Endothelial cell (in vitro differentiated cells): ENCODE results near the gene PIP5K1B. TPM values are rescaled to one million over a fixed set of nuclear protein-coding genes. Genes with fewer than 3 reads are reported as not detected.
"Not testable (repeated sequence)": the region's sequence is repeated elsewhere in the genome, so short reads cannot be mapped to it uniquely, and the experiment has no call there.

Experiments used
- DNase-seq: peaks from one replicate; pipeline ENCODE4 v3.0.0; 2021; ENCODE audit warnings: low spot score
- H3K27ac Mint-ChIP-seq: one replicate; pipeline ENCODE4 v1.8.0; 2021; ENCODE audit warnings: mixed read lengths, inconsistent platforms; ENCODE audit not compliant: unreplicated experiment
- H3K27me3 Mint-ChIP-seq: one replicate; pipeline ENCODE4 v1.8.0; 2021; ENCODE audit warnings: mild to moderate bottlenecking, moderate library complexity, mixed read lengths, inconsistent platforms; ENCODE audit not compliant: unreplicated experiment
- H3K36me3 Mint-ChIP-seq: one replicate; pipeline ENCODE4 v1.8.0; 2021; ENCODE audit warnings: mild to moderate bottlenecking, low read depth, mixed read lengths, inconsistent platforms; ENCODE audit not compliant: unreplicated experiment
- H3K4me1 Mint-ChIP-seq: one replicate; pipeline ENCODE4 v1.8.0; 2021; ENCODE audit warnings: mild to moderate bottlenecking, mixed read lengths, inconsistent platforms; ENCODE audit not compliant: unreplicated experiment
- H3K4me3 Mint-ChIP-seq: one replicate; pipeline ENCODE4 v1.8.0; 2021; ENCODE audit warnings: mild to moderate bottlenecking, mixed read lengths, inconsistent platforms; ENCODE audit not compliant: unreplicated experiment
- H3K9me3 Mint-ChIP-seq: one replicate; pipeline ENCODE4 v1.8.0; 2021; ENCODE audit warnings: mixed read lengths, inconsistent platforms; ENCODE audit not compliant: unreplicated experiment
- total RNA-seq: library from RNA; stranded (reverse); fragmentation: NEBNext Ultra II Directional; extraction: Animal tissue kit (Norgen Biotek cat#: 25700); gene quantifications from one replicate; pipeline ENCODE4 v1.2.1, GENCODE V29; 2021; ENCODE audit not compliant: unreplicated experiment
- TF ChIP-seq, protein P1 (sequence below): fragments of 200-600 bp; sonication (generic); IDR thresholded peaks from one replicate; pipeline ENCODE4 v1.5.0; 2021; ENCODE audit warnings: antibody characterized with exemption; ENCODE audit not compliant: unreplicated experiment

PIP5K1B gene
- total RNA-seq, 1 donor from 2014 or later, result 1.8 TPM

GRCh38 chr9:69044240-69045219 lies 339.5 kb downstream of the PIP5K1B start:
- H3K4me1 Mint-ChIP-seq, result peaks cover 17% of the 10 kb centered on the region
- no peaks in the 10 kb centered on the region for H3K9me3 Mint-ChIP-seq

DNA sequence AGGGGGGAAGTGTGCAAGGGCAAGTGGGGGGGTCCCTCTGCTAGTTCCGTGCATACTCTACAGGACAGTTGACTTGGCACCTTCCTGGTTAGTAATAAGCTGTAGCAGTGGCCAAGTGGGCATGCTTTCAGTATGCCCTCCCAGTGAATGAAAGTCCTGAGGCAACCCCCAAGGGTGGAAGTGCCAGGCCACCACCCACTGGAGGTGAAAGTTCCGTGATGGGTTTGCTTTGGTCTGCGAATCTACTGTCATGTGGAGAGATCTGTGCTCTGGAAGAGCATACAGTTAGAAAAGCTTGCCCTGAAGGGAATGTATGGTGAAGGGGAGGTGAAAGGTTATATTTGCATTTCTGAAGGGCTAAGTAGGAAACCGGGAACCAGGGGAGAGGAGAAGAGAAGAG lies 340.8 kb downstream of the PIP5K1B start:
- H3K27ac Mint-ChIP-seq, result no peak overlapping the region

More at GRCh38 chr9:69044240-69045219, 339.5 kb downstream of the PIP5K1B start:
- Mint-ChIP-seq H3K27me3 (no peaks in the 10 kb centered on the region), H3K36me3 (peaks cover 7% of the 10 kb centered on the region), H3K4me3 (no peak overlapping the region), H3K27ac (peak overlapping the region; percentile 77)
- DNase-seq, result peak; percentile 15
- TF ChIP-seq, protein P1, sequence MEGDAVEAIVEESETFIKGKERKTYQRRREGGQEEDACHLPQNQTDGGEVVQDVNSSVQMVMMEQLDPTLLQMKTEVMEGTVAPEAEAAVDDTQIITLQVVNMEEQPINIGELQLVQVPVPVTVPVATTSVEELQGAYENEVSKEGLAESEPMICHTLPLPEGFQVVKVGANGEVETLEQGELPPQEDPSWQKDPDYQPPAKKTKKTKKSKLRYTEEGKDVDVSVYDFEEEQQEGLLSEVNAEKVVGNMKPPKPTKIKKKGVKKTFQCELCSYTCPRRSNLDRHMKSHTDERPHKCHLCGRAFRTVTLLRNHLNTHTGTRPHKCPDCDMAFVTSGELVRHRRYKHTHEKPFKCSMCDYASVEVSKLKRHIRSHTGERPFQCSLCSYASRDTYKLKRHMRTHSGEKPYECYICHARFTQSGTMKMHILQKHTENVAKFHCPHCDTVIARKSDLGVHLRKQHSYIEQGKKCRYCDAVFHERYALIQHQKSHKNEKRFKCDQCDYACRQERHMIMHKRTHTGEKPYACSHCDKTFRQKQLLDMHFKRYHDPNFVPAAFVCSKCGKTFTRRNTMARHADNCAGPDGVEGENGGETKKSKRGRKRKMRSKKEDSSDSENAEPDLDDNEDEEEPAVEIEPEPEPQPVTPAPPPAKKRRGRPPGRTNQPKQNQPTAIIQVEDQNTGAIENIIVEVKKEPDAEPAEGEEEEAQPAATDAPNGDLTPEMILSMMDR, result no peak

GRCh38 chr9:69046723-69047122 lies 341.7 kb downstream of the PIP5K1B start:
- no peak overlapping the region for H3K4me3 Mint-ChIP-seq
- H3K27ac Mint-ChIP-seq, result no peak overlapping the region

More for the DNA sequence above, 340.8 kb downstream of the PIP5K1B start:
- Mint-ChIP-seq H3K4me3 (peak overlapping the region; percentile 56), H3K9me3 (no peaks in the 10 kb centered on the region), H3K4me1 (peaks cover 17% of the 10 kb centered on the region), H3K27me3 (no peaks in the 10 kb centered on the region), H3K36me3 (peaks cover 7% of the 10 kb centered on the region)
- DNase-seq, result no peak
- TF ChIP-seq, protein P1, result no peak

DNA sequence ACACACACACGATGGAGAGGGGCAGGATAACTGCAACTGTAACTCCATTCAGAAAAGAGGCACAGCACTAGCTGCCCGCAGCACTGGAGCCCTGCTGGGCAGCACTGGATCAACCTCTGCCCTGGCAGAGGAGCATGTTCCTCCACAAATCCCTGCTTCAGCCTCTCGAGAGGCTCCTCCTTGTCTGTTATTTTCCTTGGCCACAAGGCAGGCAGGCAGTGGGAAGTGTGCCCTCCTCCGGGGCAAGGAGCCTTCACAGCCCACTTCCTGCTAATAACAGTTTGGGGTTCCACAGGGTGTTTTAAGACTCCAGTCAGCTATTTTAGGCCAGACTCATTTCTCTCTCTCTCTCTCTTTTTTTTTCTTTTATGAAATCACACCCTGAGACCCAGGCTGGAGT lies 342.3 kb downstream of the PIP5K1B start:
- Mint-ChIP-seq H3K27me3 (no peaks in the 10 kb centered on the region), H3K27ac (no peak overlapping the region), H3K4me1 (peaks cover 17% of the 10 kb centered on the region), H3K4me3 (no peak overlapping the region), H3K9me3 (no peaks in the 10 kb centered on the region), H3K36me3 (peaks cover 7% of the 10 kb centered on the region)
- DNase-seq, result no peak
- TF ChIP-seq, protein P1, result no peak

More at GRCh38 chr9:69046723-69047122, 341.7 kb downstream of the PIP5K1B start:
- H3K4me1 Mint-ChIP-seq, result peaks cover 17% of the 10 kb centered on the region
- TF ChIP-seq, protein P1, result no peak
- H3K27me3 Mint-ChIP-seq, result no peaks in the 10 kb centered on the region
- no peak for DNase-seq
- no peaks in the 10 kb centered on the region for H3K9me3 Mint-ChIP-seq
- H3K36me3 Mint-ChIP-seq, result peaks cover 7% of the 10 kb centered on the region

GRCh38 chr9:69049094-69049493 lies 344.1 kb downstream of the PIP5K1B start:
- H3K36me3 Mint-ChIP-seq, result peaks cover 12% of the 10 kb centered on the region
- TF ChIP-seq, protein P1, result no peak
- no peak overlapping the region for H3K27ac Mint-ChIP-seq
- no peaks in the 10 kb centered on the region for H3K27me3 Mint-ChIP-seq
- no peaks in the 10 kb centered on the region for H3K9me3 Mint-ChIP-seq
- no peak for DNase-seq
- H3K4me1 Mint-ChIP-seq, result peaks cover 16% of the 10 kb centered on the region
- no peak overlapping the region for H3K4me3 Mint-ChIP-seq

DNA sequence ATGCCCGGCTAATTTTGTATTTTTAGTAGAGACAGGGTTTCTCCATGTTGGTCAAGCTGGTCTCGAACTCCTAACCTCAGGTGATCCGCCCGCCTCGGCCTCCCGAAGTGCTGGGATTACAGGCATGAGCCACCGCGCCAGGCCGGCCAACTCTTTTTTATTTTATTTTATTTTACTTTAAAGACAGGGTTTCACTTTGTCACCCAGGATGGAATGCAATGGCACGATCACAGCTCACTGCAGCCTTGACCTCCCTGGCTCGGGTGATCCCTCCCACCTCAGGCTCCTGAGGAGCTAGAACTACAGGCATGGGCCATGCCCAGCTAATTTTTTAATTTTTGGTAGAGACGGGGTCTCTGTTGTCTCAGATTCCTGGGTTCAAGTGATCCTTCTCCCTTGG lies 345.9 kb downstream of the PIP5K1B start:
- DNase-seq, H3K27ac Mint-ChIP-seq, H3K4me3 Mint-ChIP-seq, H3K4me1 Mint-ChIP-seq, H3K9me3 Mint-ChIP-seq, H3K27me3 Mint-ChIP-seq: not testable (repeated sequence)
- H3K36me3 Mint-ChIP-seq, result peaks cover 12% of the 10 kb centered on the region
